ELR (cell line): Measurements from ENCODE around the gene ZNF681.
"Not testable (repeated sequence)": the region's sequence is repeated elsewhere in the genome, so short reads cannot be mapped to it uniquely, and the experiment has no call there.

ENCODE experiments used
- DNase-seq: peaks from one replicate; pipeline ENCODE4 v3.0.0-alpha.2; 2015; ENCODE audit warnings: low read depth

ZNF681 gene

GRCh38 chr19:23758187-23759074, at the start of gene ZNF681:
Gene ZNF681 (minus strand): TSS chr19:23758891. CDS start chr19:23758749, 142 bp downstream.
- peak; percentile 86 for DNase-seq

GRCh38 chr19:23804676-23805075, 46.0 kb upstream of the ZNF681 start:
- DNase-seq, result no peak

GRCh38 chr19:23802290-23802689, 43.6 kb upstream of the ZNF681 start:
- peak; percentile 10 for DNase-seq

- DNase-seq, result no peak
Observed at GRCh38 chr19:23801803-23802202, 43.1 kb upstream of the ZNF681 start.

GRCh38 chr19:23800868-23801267, 42.2 kb upstream of the ZNF681 start:
- no peak for DNase-seq

- DNase-seq, result no peak
Observed at GRCh38 chr19:23800271-23800670, 41.6 kb upstream of the ZNF681 start.

- no peak for DNase-seq
Observed at GRCh38 chr19:23799321-23799720, 40.6 kb upstream of the ZNF681 start.

- no peak for DNase-seq
Observed at GRCh38 chr19:23795462-23795861, 36.8 kb upstream of the ZNF681 start.

GRCh38 chr19:23792784-23793183, 34.1 kb upstream of the ZNF681 start:
- no peak for DNase-seq

- DNase-seq, result no peak
Observed at GRCh38 chr19:23790641-23791488, 32.2 kb upstream of the ZNF681 start.

GRCh38 chr19:23789246-23789645, 30.6 kb upstream of the ZNF681 start:
- no peak for DNase-seq

GRCh38 chr19:23788411-23788810, 29.7 kb upstream of the ZNF681 start:
- peak; percentile 6 for DNase-seq

- DNase-seq, result peak; percentile 66
Observed at GRCh38 chr19:23787106-23787505, 28.4 kb upstream of the ZNF681 start.

- DNase-seq, result no peak
Observed at GRCh38 chr19:23785982-23786381, 27.3 kb upstream of the ZNF681 start.

GRCh38 chr19:23784274-23784673, 25.6 kb upstream of the ZNF681 start:
- DNase-seq, result no peak

- DNase-seq, result no peak
Observed at GRCh38 chr19:23783636-23784035, 24.9 kb upstream of the ZNF681 start.

GRCh38 chr19:23779645-23780044, 21.0 kb upstream of the ZNF681 start:
- DNase-seq, result no peak

GRCh38 chr19:23778566-23778965, 19.9 kb upstream of the ZNF681 start:
- DNase-seq, result no peak

- DNase-seq, result not testable (repeated sequence)
Observed at GRCh38 chr19:23778036-23778435, 19.3 kb upstream of the ZNF681 start.

- no peak for DNase-seq
Observed at GRCh38 chr19:23777216-23777615, 18.5 kb upstream of the ZNF681 start.

GRCh38 chr19:23776507-23777205, 18.0 kb upstream of the ZNF681 start:
- no peak for DNase-seq

GRCh38 chr19:23774524-23774971, 15.9 kb upstream of the ZNF681 start:
- DNase-seq, result no peak
